PFSK-1 (cell line): ENCODE results near the gene KPNB1.

Experiments
- FOXP2 ChIP-seq: optimal IDR thresholded peaks from 2 replicates; pipeline ENCODE3; 2011; ENCODE audit warnings: borderline replicate concordance, control low read depth, inconsistent platforms; ENCODE audit not compliant: insufficient read depth; ENCODE audit errors: extremely low read length, extremely low read depth
- POLR2AphosphoS5 ChIP-seq: IDR thresholded peaks from 2 replicates; pipeline ENCODE4 v1.6.1; 2012; ENCODE audit warnings: low read depth, mild to moderate bottlenecking, control low read depth, low read length, moderate library complexity
- SIN3A ChIP-seq: IDR thresholded peaks from 2 replicates; pipeline ENCODE4 v1.6.1; 2012; ENCODE audit warnings: mild to moderate bottlenecking, low read length, moderate library complexity, borderline replicate concordance; ENCODE audit not compliant: insufficient read depth
- TAF1 ChIP-seq: IDR thresholded peaks from 2 replicates; pipeline ENCODE4 v1.6.1; 2012; ENCODE audit warnings: low read length, control low read depth, borderline replicate concordance; ENCODE audit not compliant: insufficient read depth
- TF ChIP-seq, protein P1 (sequence below), 2 experiments: IDR thresholded peaks; 2 replicates each; pipeline versions ENCODE4 v1.6.1 to v1.8.0; 2011 to 2012; ENCODE audit warnings: low read depth in 2 of 2, low read length in 2 of 2, control low read depth in 1 of 2, inconsistent platforms in 1 of 2, mild to moderate bottlenecking in 1 of 2, moderate library complexity in 1 of 2; ENCODE audit not compliant: insufficient read depth in 1 of 2

KPNB1 gene

DNA sequence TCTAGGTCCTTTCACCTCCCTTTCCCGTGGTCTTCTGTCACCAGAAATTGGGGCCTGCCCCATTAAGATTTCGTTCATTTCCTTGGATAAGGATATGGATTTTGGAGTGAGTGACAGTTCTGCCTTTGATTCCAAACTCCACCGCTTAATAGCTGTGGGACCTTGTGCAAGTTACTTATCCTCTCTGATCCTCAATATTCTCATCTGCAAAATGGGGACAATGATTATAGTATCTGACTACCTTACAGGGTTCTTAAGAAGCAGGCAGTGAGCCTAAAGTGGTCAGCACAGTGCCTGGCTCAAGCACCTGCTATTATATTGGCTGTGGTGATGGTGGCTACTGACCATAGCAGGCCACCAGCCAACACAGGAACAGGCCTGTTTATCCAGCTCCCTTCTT lies 59.9 kb downstream of the KPNB1 start:
- TF ChIP-seq SIN3A (no peak), FOXP2 (no peak), POLR2AphosphoS5 (no peak), TAF1 (no peak)
- TF ChIP-seq, protein P1, sequence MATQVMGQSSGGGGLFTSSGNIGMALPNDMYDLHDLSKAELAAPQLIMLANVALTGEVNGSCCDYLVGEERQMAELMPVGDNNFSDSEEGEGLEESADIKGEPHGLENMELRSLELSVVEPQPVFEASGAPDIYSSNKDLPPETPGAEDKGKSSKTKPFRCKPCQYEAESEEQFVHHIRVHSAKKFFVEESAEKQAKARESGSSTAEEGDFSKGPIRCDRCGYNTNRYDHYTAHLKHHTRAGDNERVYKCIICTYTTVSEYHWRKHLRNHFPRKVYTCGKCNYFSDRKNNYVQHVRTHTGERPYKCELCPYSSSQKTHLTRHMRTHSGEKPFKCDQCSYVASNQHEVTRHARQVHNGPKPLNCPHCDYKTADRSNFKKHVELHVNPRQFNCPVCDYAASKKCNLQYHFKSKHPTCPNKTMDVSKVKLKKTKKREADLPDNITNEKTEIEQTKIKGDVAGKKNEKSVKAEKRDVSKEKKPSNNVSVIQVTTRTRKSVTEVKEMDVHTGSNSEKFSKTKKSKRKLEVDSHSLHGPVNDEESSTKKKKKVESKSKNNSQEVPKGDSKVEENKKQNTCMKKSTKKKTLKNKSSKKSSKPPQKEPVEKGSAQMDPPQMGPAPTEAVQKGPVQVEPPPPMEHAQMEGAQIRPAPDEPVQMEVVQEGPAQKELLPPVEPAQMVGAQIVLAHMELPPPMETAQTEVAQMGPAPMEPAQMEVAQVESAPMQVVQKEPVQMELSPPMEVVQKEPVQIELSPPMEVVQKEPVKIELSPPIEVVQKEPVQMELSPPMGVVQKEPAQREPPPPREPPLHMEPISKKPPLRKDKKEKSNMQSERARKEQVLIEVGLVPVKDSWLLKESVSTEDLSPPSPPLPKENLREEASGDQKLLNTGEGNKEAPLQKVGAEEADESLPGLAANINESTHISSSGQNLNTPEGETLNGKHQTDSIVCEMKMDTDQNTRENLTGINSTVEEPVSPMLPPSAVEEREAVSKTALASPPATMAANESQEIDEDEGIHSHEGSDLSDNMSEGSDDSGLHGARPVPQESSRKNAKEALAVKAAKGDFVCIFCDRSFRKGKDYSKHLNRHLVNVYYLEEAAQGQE (IDR thresholded peaks at IDR 0.05; ENCODE audit: insufficient read depth in 1 of 2, low read depth in 2 of 2, low read length in 2 of 2) = no peak

GRCh38 chr17:47711366-47712099 lies 61.8 kb downstream of the KPNB1 start:
- TF ChIP-seq, protein P1 (IDR thresholded peaks at IDR 0.05; ENCODE audit: insufficient read depth in 1 of 2, low read depth in 2 of 2, low read length in 2 of 2) = no peak
- no peak for TF ChIP-seq POLR2AphosphoS5
- TF ChIP-seq FOXP2 = no peak
- TF ChIP-seq SIN3A = no peak
- TF ChIP-seq TAF1 = no peak

- TF ChIP-seq TAF1 (no peak), FOXP2 (no peak), SIN3A (no peak), POLR2AphosphoS5 (no peak)
- TF ChIP-seq, protein P1 (IDR thresholded peaks at IDR 0.05; ENCODE audit: insufficient read depth in 1 of 2, low read depth in 2 of 2, low read length in 2 of 2) = no peak
Measured at GRCh38 chr17:47712330-47713023, 62.8 kb downstream of the KPNB1 start.

- no peak for TF ChIP-seq SIN3A
- no peak for TF ChIP-seq FOXP2
- TF ChIP-seq, protein P1 (IDR thresholded peaks at IDR 0.05; ENCODE audit: insufficient read depth in 1 of 2, low read depth in 2 of 2, low read length in 2 of 2) = peak; percentile 9 to 78; a peak in 2 of 4 replicates
- no peak for TF ChIP-seq POLR2AphosphoS5
Measured at GRCh38 chr17:47713980-47714700, 64.4 kb downstream of the KPNB1 start.
